Islet of Langerhans (tissue), 1 donor: ENCODE results near the gene EPOP.
"Not testable (repeated sequence)": the region's sequence is repeated elsewhere in the genome, so short reads cannot be mapped to it uniquely, and the experiment has no call there.

ENCODE experiments used
- FAIRE-seq: peaks from one replicate; lab custom pipeline; 2011; peaks lifted over from hg19 to GRCh38; lab: Jason Lieb, UNC

Gene EPOP

DNA sequence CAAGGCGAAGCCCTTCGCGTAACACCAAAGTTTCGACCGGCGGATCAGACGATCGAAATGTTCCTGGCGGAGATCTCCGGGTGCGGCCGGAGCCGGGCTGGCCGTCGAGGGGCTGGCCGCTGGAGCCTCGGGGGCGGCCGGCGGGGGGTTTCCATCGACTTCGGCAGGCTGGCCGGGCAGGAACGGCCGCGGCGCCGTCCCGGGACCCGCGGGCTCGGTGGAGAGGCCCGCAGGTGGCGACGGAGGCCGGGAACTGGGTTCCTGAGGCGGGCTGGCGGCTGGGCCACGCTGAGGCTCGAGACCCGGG, 1.1 kb downstream of the EPOP start:
- no peak for FAIRE-seq

DNA sequence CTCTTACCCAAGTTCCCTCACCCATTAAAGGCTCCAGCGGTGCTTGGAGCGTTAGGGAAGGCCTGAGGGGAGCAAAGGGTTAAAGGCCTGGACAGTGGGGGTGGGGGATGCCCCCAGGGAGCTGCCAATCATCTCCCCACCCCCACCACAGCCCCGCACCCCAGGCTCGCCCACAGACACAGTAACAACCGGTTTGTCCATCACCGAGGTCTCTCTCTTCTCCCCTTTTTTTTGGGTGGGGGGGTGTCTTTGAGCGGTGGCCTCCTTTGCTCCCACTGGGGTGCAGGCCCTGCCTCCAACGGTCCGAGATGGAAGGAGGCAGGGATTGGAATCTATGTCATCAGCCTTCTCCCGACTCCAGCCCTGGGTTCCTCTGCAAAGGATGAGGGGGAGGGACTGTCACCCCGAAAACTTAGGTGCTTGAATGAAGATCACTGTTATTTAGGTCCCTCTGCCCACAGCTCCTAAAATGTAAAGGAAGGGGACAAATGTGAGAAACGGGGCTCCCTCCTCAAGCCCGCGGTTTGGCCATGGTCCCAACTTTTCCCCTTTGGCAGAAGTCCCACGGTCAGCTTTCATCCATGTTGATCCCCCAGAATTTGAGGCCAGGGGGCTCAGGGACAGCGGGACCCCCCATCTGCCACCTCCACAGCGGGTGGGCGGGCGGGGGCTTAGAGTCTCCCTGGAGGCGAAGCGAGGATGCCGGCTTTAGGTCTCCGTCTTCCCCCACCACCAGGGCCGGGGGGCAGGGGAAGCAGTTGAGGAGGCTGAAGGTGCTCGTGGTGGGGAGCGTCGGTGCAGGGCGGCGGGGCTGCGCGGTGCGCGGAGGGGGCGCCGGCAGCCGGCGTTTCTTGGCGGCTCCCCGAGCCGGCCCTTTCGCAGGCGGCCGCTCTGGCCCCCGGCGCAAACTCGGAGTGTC, 1.7 kb downstream of the EPOP start:
- FAIRE-seq: no peak

DNA sequence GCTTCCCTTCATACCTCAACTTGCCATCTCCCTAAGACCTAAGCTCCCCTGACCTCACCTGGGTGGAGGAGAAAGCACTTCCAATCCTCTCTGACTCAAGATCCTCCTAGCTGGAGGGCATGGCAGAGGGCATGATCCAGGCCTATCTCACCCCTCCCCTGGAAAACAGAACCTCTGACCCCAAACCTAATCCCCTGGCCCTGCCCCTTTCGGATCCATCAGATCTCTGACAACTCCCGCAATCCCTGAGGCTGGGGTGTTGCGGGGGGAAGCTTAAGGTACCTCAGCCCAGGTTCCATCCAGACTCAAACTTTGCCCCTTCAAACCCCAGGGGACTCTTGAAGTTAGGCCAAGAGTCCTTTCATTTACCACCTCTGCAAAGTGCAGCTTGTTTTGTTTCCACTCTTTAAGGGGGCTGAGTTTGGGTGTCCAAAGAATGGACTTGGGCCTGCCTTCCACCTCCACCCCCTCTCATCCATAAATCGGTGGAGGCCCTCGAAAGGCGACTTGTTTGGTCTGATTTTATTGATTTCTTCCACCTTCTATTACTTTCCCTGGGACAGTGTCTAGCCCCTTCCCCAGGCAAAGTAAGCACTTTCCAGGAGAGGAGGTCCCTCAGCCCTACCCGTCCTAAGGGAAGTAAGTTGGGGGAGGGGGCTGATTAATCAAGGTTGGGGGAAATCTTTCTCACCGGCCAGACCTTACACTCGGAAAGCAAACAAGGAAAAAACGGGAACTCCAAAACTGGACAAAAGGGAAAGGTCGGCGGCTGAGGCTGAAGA, 2.6 kb downstream of the EPOP start:
- no peak for FAIRE-seq

DNA sequence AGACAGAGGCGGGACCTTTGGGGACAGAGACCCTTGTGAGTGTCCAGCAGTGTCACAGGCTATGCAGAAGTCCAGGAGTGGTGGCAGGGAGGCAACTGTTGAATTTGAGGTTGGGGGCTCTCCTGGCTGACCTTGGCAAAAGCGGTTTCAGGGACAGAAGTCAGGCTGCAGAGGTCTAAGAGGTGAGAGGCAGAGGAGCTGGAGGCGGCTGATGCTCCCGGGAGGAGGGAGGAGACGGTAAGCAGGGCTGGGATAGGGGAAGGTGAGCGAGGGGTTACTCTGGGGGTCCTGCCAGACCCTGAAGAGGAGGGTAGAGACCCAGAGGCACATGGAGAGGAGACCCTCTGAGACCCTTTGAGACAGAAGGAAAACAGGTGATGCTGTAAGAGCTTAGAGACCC, 5.2 kb downstream of the EPOP start:
- FAIRE-seq: no peak

DNA sequence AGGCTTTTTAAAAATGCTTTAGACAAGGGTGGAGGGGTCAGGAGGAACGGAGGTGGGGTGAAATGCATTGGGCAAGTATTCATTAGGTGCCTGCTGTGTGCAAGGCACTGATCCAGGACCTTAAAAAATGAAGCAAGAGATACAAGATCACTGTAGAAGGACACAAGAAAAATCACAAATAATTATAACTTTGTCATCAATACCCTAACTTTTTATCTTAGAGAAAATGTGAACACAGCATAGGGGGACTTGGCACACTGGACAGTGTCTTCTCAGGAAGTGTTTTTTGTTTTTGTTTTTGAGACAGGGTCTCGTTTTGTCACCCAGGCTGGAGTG, 7.0 kb downstream of the EPOP start:
- no peak for FAIRE-seq

- FAIRE-seq: no peak
Observed at GRCh38 chr17:38667099-38667786, 7.5 kb downstream of the EPOP start.

DNA sequence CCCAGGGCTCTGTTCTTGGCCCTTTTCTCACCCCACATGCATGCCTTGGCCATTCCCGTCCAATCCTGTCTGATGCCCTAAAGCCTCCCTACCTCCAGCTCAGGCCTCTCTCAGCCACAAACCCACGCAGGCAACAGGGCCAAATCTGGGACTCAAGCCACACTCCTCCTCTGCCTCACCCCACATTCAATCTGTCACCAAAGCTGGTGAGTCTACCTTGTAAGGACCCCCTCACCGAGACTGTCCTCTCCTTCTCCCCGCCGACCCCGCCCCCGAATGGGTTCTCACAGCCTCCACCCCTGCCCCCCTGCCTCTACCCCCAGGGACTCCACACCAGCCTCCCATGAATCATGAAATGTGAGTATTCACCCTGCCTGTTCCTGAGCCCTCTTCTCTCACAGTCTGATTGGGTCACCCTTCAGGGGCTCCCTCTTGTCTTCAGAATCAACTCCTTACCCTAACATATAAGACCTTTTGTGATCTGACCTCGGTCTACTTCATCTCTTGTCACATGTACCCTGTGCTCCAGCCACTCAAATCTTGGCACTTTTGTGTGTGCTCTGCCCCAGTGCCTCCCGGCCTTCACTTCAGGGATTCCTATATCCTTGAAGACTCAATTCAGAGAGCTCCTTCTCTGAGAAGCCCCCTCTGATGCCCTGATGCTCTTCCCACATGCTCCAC, 10.7 kb downstream of the EPOP start:
- FAIRE-seq: no peak

GRCh38 chr17:38663125-38663751, 11.5 kb downstream of the EPOP start:
- no peak for FAIRE-seq

- FAIRE-seq: no peak
Observed at GRCh38 chr17:38660097-38661025, 14.4 kb downstream of the EPOP start.

DNA sequence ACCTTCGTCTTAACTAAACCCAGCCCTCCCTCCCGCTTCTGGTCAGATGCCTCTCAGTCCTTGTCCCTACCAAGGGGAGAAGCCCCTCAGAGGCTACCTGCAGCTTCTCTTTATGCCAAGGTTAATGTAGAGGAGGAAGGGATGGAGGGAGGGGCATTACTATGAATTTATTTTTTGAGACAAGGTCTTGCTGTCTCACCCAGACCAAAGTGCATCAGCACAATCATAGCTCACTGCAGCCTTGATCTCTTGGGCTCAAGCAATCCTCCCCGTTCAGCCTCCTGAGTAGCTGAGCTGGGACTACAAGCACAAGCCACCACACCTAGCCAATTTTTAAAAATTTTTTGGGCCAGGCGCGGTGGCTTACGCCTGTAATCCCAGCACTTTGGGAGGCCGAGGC, 15.3 kb downstream of the EPOP start:
- FAIRE-seq: no peak

GRCh38 chr17:38658741-38659345, 15.9 kb downstream of the EPOP start:
- FAIRE-seq: no peak

GRCh38 chr17:38657824-38658740, 16.7 kb downstream of the EPOP start:
- FAIRE-seq: no peak

GRCh38 chr17:38656959-38657823, 17.6 kb downstream of the EPOP start:
- no peak for FAIRE-seq

DNA sequence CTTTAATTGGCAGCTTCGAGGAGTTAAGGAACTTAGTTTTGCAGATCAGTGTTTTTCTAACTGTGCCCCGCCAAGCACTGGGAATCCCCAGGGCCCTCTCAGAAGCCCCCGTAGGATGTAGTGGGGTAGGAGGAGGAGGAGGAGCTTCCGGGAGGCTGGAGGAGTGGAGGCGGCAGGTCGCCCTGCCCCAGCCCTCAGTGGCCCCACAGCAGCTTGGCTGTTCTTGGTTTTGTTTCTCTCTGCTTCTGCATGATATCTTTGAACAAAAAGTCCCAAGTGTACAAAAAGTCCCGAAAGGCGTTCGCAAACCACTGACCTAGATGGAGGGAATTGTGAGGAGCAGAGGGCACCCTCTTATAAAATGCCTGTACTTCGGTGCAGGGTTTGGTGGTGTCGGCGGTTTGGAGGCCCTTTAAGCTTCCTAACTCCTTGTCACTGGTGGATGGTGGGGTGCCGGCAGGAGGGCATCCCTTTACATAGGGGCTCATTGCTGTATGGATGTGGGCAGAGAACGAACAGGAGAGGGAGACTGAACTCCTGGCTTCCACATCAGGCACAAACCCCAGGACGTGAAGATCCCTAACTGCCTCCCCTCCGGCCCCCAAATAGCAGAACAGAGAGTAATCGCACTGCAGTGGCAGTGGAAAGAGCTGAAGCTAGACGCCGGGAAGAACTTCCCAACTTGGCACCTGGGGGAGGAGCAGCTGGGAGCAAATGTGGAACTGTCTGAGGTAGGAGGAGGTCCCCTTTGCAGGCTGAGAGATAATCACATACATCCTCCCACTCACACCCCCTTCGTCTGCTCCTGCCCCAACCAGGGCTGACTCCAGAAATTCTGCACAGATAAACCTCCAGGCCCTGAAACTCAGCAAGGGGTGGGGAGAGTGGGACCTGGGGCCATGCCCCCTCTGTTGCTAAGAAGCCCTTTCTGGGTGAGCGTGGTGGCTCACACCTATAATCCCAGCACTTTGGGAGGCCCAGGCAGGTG, 20.1 kb downstream of the EPOP start:
- no peak for FAIRE-seq

DNA sequence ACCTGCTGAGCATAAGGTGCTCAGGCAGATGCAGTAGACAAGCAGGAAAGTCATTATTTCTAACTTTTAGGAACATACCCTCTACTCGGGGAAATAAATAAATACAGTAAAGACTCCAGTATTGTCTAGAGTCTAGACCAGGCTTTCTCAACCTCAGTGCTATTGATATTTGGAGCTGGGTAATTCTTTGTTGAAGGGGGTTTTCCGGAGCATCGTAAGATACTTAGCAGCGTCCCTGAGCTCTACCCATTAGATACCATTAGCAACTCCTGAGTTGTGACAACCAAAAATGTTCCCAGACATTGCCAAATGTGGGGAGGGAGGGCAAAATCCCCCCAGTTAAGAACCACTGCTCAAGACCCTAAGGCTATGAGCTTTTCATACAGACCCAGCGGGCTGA, 21.1 kb downstream of the EPOP start:
- no peak for FAIRE-seq

GRCh38 chr17:38653230-38653629, 21.5 kb downstream of the EPOP start:
- no peak for FAIRE-seq

DNA sequence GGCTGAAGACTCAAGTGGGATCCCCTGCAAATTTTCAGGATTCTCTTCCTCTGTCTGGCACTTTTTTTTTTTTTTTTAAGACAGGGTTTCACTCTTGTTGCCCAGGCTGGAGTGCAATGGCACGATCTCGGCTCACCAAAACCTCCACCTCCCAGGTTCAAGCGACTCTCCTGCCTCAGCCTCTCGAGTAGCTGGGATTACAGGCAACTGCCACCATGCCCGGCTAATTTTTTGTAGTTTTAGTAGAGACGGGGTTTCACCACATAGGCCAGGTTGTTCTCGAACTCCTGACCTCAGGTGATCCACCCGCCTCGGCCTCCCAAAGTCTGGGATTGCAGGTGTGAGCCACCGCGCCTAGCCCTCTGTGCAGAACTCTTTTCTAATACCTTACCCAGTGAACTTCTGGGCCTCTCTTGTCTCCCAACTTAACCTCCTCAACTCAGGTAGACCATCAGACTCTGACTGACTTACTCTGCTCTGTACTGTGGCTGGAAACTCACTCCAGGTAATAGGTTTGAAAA, 24.0 kb downstream of the EPOP start:
- not testable (repeated sequence) for FAIRE-seq
